Stimulated activated CD8-positive, alpha-beta memory T cell treated with anti-CD3 and anti-CD28 coated beads, Interleukin-7, amount 100 ng/mL, for 48 hours (primary cell): ENCODE data around the gene CFAP299.

ENCODE experiments used
- DNase-seq, 2 donors: peaks; one replicate each; pipeline ENCODE4 v3.0.0-alpha.2; 2020; ENCODE audit warnings: low read depth in 1 of 2; ENCODE audit errors: extremely low read depth in 1 of 2

Gene CFAP299

GRCh38 chr4:80387390-80388283, 52.1 kb downstream of the CFAP299 start:
- no peak for DNase-seq

GRCh38 chr4:80388284-80388607, 52.7 kb downstream of the CFAP299 start:
- no peak for DNase-seq

GRCh38 chr4:80390178-80390577, 54.6 kb downstream of the CFAP299 start:
- DNase-seq: no peak

- no peak for DNase-seq
Measured at GRCh38 chr4:80393246-80393969, 57.9 kb downstream of the CFAP299 start.

- no peak for DNase-seq
Measured at GRCh38 chr4:80393970-80394250, 58.4 kb downstream of the CFAP299 start.

- no peak for DNase-seq
Measured at GRCh38 chr4:80407246-80407645, 71.7 kb downstream of the CFAP299 start.

GRCh38 chr4:80409809-80410208, 74.3 kb downstream of the CFAP299 start:
- DNase-seq: no peak

GRCh38 chr4:80412322-80412721, 76.8 kb downstream of the CFAP299 start:
- no peak for DNase-seq

- no peak for DNase-seq
Measured at GRCh38 chr4:80413086-80413485, 77.6 kb downstream of the CFAP299 start.

GRCh38 chr4:80417019-80417418, 81.5 kb downstream of the CFAP299 start:
- DNase-seq: no peak

GRCh38 chr4:80419946-80420345, 84.4 kb downstream of the CFAP299 start:
- DNase-seq: no peak

- no peak for DNase-seq
Measured at GRCh38 chr4:80420638-80421037, 85.1 kb downstream of the CFAP299 start.

- no peak for DNase-seq
Measured at GRCh38 chr4:80422727-80423404, 87.3 kb downstream of the CFAP299 start.

- no peak for DNase-seq
Measured at GRCh38 chr4:80423553-80424224, 88.2 kb downstream of the CFAP299 start.

GRCh38 chr4:80424225-80424581, 88.7 kb downstream of the CFAP299 start:
- no peak for DNase-seq

GRCh38 chr4:80425124-80426100, 89.9 kb downstream of the CFAP299 start:
- DNase-seq: no peak

GRCh38 chr4:80431203-80431965, 95.9 kb downstream of the CFAP299 start:
- no peak for DNase-seq

GRCh38 chr4:80434238-80434637, 98.7 kb downstream of the CFAP299 start:
- DNase-seq: no peak

- no peak for DNase-seq
Measured at GRCh38 chr4:80438016-80438415, 102.5 kb downstream of the CFAP299 start.
